Panc1 (cell line): ENCODE results near the gene CHMP1A.

Source experiments
- CTCF ChIP-seq: fragments of 450-650 bp; IDR thresholded peaks from 2 replicates; pipeline ENCODE4 v1.5.1; 2017; ENCODE audit warnings: mild to moderate bottlenecking
- POLR2AphosphoS5 ChIP-seq: IDR thresholded peaks from 2 replicates; pipeline ENCODE4 v1.6.1; 2012; ENCODE audit warnings: mild to moderate bottlenecking, low read depth, low read length, moderate library complexity
- SIN3A ChIP-seq: IDR thresholded peaks from 2 replicates; pipeline ENCODE4 v1.6.1; 2012; ENCODE audit warnings: low read depth, mild to moderate bottlenecking, low read length, moderate library complexity, borderline replicate concordance; ENCODE audit not compliant: insufficient read depth
- TCF7L2 ChIP-seq: IDR thresholded peaks from 2 replicates; pipeline ENCODE4 v1.6.1; 2011; ENCODE audit warnings: mild to moderate bottlenecking, low read depth, low read length, inconsistent platforms

- no peak for TF ChIP-seq TCF7L2
- TF ChIP-seq CTCF: no peak
- no peak for TF ChIP-seq SIN3A
- no peak for TF ChIP-seq POLR2AphosphoS5
These were observed 44.1 kb downstream of the CHMP1A start, which contains the start of gene DPEP1 for GRCh38 chr16:89613231-89613953.
